CD4-positive, alpha-beta T cell (primary cell): ENCODE measurements around the gene MTG2. TPM values are rescaled to one million over a fixed set of nuclear protein-coding genes. Genes with fewer than 3 reads are reported as not detected.

ENCODE experiments used
- ATAC-seq: fragments of 200-7000 bp; cut with Tn5 transposase; one replicate; pipeline ENCODE4 v1.10.0; 2022; ENCODE audit warnings: mild to moderate bottlenecking; ENCODE audit not compliant: poor library complexity
- CTCF ChIA-PET: fragments of 350-600 bp; sonication (Branson Sonifier 250); formaldehyde crosslinking; loops from one replicate; lab custom pipeline; 2021; ENCODE audit warnings: antibody characterized with exemption, inconsistent platforms; lab: Charles Lee
- POLR2A ChIA-PET: fragments of 350-600 bp; sonication (Branson Sonifier 250); formaldehyde crosslinking; loops from one replicate; lab custom pipeline; 2021; ENCODE audit warnings: antibody characterized with exemption, inconsistent platforms; lab: Charles Lee
- DNase-seq, 14 experiments: peaks; one replicate each; pipeline ENCODE4 v3.0.0-alpha.2; 2013 to 2020; ENCODE audit warnings: mixed read lengths in 2 of 14
- H3K27ac ChIP-seq, 2 donors: one replicate each; pipeline versions ENCODE4 v1.5.1 to v1.7.0; 2013; ENCODE audit warnings: low read length in 2 of 2, low read depth in 1 of 2, mild to moderate bottlenecking in 1 of 2
- H3K27me3 ChIP-seq, 2 experiments: 1 replicate in 1 of 2; 2 replicates in 1 of 2; pipeline versions ENCODE4 v1.6.1 to v1.7.0; 2013; ENCODE audit warnings: low read length in 2 of 2, control low read depth in 1 of 2, mild to moderate bottlenecking in 1 of 2, moderate library complexity in 1 of 2; ENCODE audit not compliant: insufficient read depth in 2 of 2, control insufficient read depth in 1 of 2
- H3K36me3 ChIP-seq: one replicate; pipeline ENCODE4 v1.6.1; 2013; ENCODE audit warnings: low read length, control low read depth; ENCODE audit not compliant: insufficient read depth
- H3K4me1 ChIP-seq: one replicate; pipeline ENCODE4 v1.6.1; 2013; ENCODE audit warnings: low read length, control low read depth; ENCODE audit not compliant: insufficient read depth
- H3K4me3 ChIP-seq: one replicate; pipeline ENCODE4 v1.5.1; 2013; ENCODE audit warnings: mild to moderate bottlenecking, low read length, moderate library complexity
- H3K9me3 ChIP-seq, 2 experiments: 1 replicate in 1 of 2; 2 replicates in 1 of 2; pipeline versions ENCODE4 v1.6.1 to v1.7.0; 2013; ENCODE audit warnings: low read length in 2 of 2, mild to moderate bottlenecking in 2 of 2, control low read depth in 1 of 2, moderate library complexity in 1 of 2; ENCODE audit not compliant: control insufficient read depth in 1 of 2, insufficient read depth in 1 of 2
- H3K27ac Mint-ChIP-seq: one replicate; pipeline ENCODE4 v1.8.0; 2020; ENCODE audit warnings: mixed read lengths
- H3K27me3 Mint-ChIP-seq: one replicate; pipeline ENCODE4 v1.8.0; 2021; ENCODE audit warnings: mixed read lengths
- H3K36me3 Mint-ChIP-seq: one replicate; pipeline ENCODE4 v1.8.0; 2021; ENCODE audit warnings: low read depth, mixed read lengths
- H3K4me1 Mint-ChIP-seq: one replicate; pipeline ENCODE4 v1.8.0; 2021; ENCODE audit warnings: low read depth, mixed read lengths
- H3K4me3 Mint-ChIP-seq: one replicate; pipeline ENCODE4 v1.8.0; 2020; ENCODE audit warnings: mild to moderate bottlenecking, mixed read lengths
- H3K9me3 Mint-ChIP-seq: one replicate; pipeline ENCODE4 v1.8.0; 2020; ENCODE audit warnings: mixed read lengths
- intact Hi-C, 2 experiments: fragments of 100-400 bp; cut with DNase I in 1 of 2; cut with micrococcal nuclease in 1 of 2; formaldehyde crosslinking; loops; one replicate each; pipeline versions ENCODE4 v1.15.1 to v1.9.0; 2023 to 2025; cut with DNase I, micrococcal nuclease
- total RNA-seq, 174 experiments: library from RNA in 2 of 174; stranded (reverse) in 2 of 174; gene quantifications; one replicate each; pipeline ENCODE4 v1.2.3 and lab custom pipeline; 2021 to 2026
- TF ChIP-seq, protein P1 (sequence below): fragments of 200-600 bp; IDR thresholded peaks from one replicate; pipeline ENCODE4 v1.8.0; 2022; ENCODE audit warnings: antibody characterized with exemption, mild to moderate bottlenecking

Gene MTG2
- total RNA-seq, 2 experiments from 2014 or later = 9.5 to 9.9 TPM

DNA sequence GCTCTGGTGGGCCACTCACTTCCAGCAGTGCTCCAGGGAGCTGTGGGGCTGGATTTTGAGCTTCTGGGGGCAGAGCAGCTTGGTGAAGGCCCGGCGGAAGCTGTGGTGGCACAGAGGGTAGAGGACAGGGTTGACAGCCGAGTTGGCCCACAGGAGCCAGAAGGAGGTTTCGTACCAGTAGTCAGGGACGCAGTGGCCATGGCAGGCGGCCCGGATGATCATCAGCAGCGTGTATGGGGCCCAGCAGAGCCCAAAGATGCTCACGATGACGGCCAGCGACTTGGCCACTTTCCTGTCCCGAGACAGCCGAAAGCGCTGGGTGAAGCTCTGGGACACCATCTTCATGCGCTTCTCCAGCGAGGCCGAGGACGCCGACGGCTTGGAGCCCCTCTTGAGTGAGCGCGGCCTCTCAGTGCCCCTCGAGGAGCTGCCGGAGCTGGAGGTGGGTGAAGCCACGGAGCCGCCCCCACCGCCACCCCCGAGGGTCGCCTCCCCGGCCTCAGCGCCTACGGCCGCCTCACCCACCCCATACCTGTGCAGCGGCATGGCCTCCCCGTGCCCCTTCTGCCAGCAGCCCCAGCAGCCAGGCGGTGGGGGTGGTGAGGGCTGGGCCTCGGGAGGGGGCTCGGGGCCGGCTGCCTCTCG is 33.3 kb downstream of the MTG2 start:
- Histone ChIP-seq H3K9me3 (peaks cover 0 to 25% of the 10 kb centered on the region in 2 experiments), H3K36me3 (no peaks in the 10 kb centered on the region), H3K27me3 (peaks cover 37 to 42% of the 10 kb centered on the region in 2 experiments), H3K27ac (no peak overlapping the region), H3K4me1 (peaks cover 16% of the 10 kb centered on the region), H3K4me3 (no peak overlapping the region)
- ChIA-PET CTCF (no interaction called here), POLR2A (no interaction called here)
- H3K4me1 Mint-ChIP-seq = no peaks in the 10 kb centered on the region
- H3K27me3 Mint-ChIP-seq = peaks cover 36% of the 10 kb centered on the region
- no peaks in the 10 kb centered on the region for H3K9me3 Mint-ChIP-seq
- TF ChIP-seq, protein P1, sequence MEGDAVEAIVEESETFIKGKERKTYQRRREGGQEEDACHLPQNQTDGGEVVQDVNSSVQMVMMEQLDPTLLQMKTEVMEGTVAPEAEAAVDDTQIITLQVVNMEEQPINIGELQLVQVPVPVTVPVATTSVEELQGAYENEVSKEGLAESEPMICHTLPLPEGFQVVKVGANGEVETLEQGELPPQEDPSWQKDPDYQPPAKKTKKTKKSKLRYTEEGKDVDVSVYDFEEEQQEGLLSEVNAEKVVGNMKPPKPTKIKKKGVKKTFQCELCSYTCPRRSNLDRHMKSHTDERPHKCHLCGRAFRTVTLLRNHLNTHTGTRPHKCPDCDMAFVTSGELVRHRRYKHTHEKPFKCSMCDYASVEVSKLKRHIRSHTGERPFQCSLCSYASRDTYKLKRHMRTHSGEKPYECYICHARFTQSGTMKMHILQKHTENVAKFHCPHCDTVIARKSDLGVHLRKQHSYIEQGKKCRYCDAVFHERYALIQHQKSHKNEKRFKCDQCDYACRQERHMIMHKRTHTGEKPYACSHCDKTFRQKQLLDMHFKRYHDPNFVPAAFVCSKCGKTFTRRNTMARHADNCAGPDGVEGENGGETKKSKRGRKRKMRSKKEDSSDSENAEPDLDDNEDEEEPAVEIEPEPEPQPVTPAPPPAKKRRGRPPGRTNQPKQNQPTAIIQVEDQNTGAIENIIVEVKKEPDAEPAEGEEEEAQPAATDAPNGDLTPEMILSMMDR = no peak
- H3K27ac Mint-ChIP-seq = no peak overlapping the region
- ATAC-seq (no peak), DNase-seq (no peak)
- no peak overlapping the region for H3K4me3 Mint-ChIP-seq
- intact Hi-C loops = no loop called here
- H3K36me3 Mint-ChIP-seq = no peaks in the 10 kb centered on the region

DNA sequence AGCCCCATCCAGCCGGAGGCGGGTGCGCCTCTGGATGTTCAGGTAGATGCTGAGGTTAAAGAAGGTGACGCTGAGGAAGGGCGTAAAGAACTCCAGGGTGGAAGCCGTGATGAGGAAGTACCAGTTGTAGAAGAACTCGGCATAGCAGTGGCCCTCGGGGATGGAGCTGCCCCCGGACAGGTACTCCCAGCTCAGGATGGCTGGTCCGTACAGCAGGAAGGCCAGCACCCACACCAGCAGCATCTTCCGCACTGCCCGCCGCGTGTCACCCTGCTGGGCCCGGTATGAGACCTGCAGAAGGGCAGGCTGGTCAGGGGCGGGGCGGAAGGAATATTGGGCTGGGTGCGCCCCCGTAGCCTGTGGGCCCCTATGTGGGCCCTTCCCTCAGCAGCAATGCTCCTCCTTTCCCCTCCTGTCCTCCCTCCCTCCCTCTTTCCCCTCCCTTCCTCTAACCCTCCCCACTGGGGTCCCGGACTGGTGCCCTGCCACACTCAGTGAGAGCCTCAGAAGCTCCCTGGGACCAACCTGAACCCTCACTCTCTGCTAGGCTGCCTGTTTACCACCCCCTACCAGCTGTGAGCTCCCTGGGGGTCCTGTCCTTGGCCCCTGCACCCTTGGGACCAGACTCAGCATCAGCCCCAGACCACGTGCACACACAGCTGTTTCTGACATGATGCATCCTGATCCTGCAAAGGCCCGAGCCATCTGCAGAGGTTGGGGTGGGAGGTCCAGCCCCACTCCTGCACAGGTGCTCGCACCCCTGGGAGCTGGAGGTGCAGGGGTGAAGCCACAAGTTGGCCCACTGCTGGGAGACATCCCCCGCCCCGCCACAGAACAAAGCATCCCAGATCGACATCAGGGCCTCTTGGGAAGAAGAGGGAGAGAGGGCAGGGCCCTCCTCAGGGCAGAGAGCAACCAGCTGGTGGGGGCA is 34.1 kb downstream of the MTG2 start:
- Histone ChIP-seq H3K27me3 (peaks cover 39 to 46% of the 10 kb centered on the region in 2 experiments), H3K4me3 (no peak overlapping the region), H3K4me1 (peaks cover 16% of the 10 kb centered on the region), H3K9me3 (peaks cover 0 to 23% of the 10 kb centered on the region in 2 experiments), H3K27ac (no peak overlapping the region), H3K36me3 (no peaks in the 10 kb centered on the region)
- intact Hi-C loops = no loop called here
- Mint-ChIP-seq H3K27ac (no peak overlapping the region), H3K27me3 (peaks cover 43% of the 10 kb centered on the region), H3K4me1 (no peaks in the 10 kb centered on the region), H3K36me3 (no peaks in the 10 kb centered on the region), H3K9me3 (no peaks in the 10 kb centered on the region), H3K4me3 (no peak overlapping the region)
- DNase-seq = no peak
- POLR2A ChIA-PET = no interaction called here
- TF ChIP-seq, protein P1 = no peak
- no peak for ATAC-seq
- CTCF ChIA-PET = no interaction called here

DNA sequence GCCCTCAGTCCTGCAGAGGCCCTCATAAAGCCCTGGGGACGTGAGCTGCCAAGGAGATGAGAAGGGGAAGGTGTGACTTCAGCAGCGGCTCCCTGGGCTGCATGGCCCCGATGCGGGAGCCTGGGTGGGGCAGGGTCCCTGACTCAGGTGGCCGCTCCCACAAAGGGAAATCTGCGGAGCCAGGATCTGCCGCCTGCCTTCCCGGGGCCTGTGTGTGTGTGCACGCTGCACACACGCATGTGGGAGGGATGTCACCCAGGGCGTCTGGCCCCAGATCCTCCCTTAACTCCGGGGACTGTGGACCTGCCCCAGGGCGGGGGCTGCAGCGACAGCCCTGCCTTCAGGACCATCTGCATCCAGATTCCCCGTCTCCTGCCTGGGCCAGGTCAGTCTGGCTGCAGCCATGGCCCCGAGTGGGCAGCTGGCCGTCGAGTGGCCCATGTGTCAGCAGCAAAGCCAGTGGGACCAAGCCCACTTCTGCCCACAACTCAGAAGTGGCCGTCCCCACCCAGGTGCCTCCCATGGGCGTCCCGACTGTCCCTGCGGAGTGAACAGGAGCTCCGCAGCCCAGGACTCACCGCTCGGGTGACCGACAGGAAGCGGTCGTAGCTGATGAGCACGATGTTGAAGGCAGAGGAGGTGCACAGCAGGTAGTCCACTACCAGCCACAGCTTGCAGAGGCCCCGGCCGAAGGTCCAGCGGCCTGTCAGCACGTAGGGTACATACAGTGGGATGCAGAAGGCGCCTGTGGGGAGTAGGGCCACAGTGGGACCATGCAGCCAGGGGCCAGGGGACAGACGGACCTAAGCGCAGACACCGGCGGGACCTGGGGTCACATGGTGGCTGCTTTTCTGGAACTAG is 35.3 kb downstream of the MTG2 start:
- Mint-ChIP-seq H3K27me3 (peaks cover 53% of the 10 kb centered on the region), H3K4me1 (no peaks in the 10 kb centered on the region), H3K9me3 (no peaks in the 10 kb centered on the region), H3K36me3 (no peaks in the 10 kb centered on the region), H3K4me3 (no peak overlapping the region), H3K27ac (no peak overlapping the region)
- Histone ChIP-seq H3K4me1 (peaks cover 16% of the 10 kb centered on the region), H3K27ac (no peak overlapping the region), H3K36me3 (no peaks in the 10 kb centered on the region), H3K27me3 (peaks cover 49 to 55% of the 10 kb centered on the region in 2 experiments), H3K4me3 (no peak overlapping the region), H3K9me3 (peaks cover 0 to 23% of the 10 kb centered on the region in 2 experiments)
- intact Hi-C loops = no loop called here
- DNase-seq = no peak
- ChIA-PET CTCF (no interaction called here), POLR2A (no interaction called here)
- no peak for ATAC-seq
- TF ChIP-seq, protein P1 = no peak
